ENCODE data around the gene ELAVL3.
A peak's percentile ranks its signal among the peaks of the same experiment; 100 is the strongest.

The ELAVL3 gene

DNA sequence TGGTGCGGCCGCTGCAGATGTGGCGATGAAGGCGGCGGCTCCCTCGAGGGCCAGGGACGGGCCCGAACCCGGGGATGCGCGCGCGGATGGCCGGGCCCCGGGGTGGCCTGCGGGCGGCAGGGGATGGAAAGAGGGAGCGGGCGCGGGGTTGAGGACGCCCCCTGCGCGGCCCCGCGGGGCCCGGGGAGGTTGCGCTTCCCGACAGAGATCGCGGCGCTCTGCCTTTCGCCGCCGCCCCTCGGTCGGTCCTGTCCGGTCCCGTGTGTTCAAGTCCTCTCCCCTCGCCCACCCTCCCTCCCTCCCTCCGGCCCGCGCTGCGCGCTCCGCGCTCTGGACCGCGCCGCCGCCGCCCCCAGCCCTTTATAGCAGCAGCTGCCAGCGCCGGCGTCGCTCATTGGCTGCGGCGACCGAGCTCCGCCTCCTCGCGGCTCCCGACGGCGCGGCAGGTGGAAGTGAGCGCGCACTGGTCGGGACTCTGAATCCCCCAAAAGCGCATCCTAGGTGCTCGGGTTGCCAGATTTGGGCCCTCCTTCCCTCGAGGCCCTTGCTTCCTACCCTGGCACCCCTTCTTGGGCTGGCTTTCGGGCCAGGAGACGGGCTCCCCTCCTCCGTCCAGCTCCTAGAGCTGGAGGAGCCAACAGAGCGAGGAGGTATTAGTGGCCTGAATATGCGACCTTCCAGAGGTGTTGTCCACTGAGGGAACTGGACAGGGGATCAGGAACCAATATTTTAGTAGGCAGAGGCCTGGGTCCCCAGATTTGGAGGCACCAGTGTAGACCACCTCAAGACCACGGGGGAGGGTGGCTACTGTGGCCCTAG lies at the start of gene ELAVL3:
ELAVL3 (minus strand) TSS at position 332 of the 819 bp plus-strand sequence. CDS start 438 bp downstream, outside the sequence.
- DNase-seq: peak; percentile 68

DNA sequence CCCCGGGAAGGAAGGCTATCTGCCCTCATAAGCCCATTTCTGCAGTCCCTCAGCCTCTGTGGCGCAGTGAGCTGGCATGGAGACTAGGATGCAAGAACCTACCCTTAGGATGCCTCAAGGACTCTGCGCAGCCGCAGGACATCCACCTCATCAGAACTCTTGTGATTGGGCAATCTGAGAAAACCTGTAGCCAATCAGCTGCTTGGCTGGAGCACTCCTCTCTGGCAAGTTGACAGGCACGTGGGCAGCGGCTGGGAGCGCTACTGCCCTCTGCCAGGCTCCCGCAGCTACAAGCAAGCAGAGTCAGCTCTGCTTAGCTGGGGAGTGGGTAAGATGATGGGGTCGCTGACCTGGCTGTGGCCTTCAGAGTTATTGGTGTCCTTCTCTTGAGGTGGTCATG lies 49.6 kb upstream of the ELAVL3 start:
- DNase-seq: no peak

DNA sequence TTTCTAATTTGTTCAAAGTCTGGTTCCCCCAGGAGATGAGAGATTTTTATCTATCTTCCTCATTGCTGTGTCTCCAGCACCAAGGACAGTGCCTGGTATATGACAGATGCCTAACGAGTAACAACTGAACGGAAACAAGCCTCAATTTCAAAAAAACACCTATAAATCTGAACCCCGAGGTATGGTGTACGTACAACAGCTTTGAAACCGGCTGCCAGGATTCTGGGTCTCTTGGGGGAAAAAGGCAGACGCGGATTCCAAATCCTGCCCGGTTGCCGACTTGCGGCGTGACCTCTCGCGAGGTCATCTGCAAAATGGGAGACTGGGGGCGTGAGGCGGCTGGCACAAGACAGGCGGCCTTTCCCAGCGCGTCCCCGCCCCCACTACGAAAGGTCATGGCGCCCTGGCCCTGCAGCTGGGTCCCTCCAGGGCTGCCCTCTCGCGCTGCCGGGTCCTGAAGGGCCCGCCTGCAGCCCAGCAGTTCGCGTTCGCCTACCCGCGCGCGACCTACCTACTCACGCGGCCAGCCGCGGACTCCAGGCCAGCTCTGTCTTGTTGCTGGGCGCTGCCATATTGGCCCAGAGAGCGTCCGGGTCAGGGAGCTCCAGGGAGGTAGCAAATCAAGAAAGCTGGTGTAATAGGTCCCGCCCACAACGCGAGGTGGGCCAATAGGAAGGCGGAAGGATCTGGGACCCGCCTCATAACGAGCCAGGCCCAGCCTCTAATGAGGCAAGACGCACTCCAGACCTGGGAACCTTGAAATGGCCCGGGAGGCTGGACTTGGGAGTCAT lies 47.9 kb upstream of the ELAVL3 start, which contains the start of gene ECSIT:
ECSIT (minus strand) TSS at position 584 of the 791 bp plus-strand sequence. CDS start 9,964 bp downstream, outside the sequence.
- DNase-seq: peak; percentile 98

DNA sequence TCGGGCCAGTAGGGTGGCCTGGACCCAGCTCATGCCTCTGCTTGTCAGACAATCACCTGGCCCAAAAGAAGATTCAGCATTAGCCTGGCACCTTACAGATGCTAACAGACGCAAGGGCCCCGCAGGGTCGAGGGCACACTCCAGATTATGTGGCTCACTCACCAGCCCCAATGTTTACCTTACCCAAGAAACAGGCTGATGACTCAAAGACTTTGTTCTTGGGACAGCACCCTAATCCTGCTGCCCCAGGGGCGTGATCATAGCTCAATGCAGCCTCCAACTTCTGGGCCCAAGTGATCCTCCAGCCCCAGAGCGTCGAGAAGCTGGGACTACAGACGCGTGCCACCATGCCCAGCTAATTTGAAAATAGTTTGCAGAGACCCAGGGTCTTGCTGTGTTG lies 38.3 kb upstream of the ELAVL3 start:
- DNase-seq: no peak

DNA sequence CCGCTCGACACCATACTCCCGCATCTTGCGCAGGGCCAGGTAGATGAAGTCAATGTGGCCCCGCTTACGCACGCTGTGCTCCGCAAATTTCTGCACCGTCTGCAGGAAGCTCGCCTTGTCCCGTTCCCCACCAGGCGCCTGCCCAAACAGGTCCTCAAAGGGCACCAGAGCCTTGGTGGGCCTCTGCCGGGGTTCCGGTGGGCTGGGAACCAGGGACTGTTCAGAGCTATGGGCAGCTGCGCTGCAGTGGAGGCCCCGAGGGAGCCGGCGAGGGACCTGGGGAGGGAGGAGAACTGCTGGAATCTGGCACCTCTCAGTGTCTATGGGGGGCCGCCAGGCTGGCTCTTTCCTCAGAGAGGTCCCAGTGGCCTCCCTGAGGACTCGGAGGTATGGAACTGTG lies 33.1 kb upstream of the ELAVL3 start:
- no peak for DNase-seq

DNA sequence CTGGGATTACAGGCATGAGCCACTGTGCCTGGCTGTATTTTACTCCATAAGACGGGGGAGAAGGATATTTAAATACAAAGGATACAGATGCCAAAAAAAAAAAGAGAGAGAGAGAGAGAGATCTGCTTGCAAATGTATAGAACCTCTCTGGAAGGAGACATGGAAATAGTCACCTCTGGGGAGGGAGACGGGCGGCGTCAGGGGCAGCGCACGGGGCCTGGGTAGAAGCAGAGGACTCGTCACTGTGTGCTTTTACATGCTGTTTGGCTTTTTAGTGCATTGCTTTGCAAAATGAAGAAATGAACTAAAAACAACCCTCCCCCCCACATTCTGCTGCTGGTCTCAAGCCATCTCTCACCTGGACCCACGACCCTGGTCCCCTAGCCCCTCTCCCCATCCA lies 29.6 kb upstream of the ELAVL3 start:
- no peak for DNase-seq

DNA sequence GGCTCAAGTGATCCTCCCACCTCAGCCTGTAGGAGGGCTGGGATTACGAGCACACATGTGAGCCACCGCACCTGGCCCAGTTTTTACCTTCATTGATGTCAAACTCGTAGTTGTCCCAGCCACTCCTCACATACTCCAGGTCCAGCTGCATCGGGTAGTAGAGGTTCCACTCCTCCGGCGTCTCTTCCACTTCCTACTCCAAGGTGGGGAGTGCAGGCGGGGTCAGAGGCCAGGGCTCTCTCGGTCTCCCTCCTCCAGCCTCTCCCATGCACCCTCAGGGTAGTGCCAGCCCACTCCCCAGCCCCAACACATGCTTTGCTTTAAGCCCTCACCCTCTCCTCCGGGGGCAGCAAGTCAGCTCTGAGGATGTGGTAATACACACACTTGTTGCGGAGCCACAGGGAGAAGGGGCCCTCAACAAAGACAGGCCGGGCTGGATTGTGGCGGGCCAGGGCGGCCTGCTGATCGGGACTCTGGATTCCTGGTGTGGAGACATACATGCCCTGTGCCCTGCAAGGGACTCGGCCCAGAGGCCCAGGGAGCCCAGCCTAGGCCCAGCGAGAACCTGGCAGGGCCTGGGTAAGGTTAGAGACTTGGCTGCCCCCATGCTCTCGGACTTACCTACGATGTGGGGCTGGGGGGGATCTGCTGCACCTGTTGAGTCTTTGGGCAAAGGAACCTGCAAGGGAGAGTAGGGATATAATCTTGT lies 26.7 kb upstream of the ELAVL3 start:
- no peak for DNase-seq

DNA sequence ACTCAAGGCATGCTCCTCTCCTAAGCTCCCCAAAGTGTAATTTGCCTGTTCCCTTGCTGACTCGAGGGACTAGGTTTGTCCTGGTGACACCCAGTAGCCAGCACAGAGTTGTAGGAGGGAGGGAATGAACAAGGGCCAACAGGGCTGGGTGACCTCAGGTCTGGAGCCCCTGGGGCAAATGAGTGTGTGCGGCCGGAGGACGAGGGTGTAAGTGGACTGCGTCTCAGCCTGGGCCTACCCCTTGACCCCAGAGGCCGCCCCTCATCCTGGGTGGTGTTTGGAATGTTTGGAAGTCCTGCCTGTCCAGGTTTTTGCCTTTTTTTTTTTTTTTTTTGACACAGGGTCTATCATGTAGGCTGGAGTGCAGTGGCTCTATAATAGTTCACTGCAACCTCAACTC lies 26.1 kb upstream of the ELAVL3 start:
- DNase-seq: no peak

DNA sequence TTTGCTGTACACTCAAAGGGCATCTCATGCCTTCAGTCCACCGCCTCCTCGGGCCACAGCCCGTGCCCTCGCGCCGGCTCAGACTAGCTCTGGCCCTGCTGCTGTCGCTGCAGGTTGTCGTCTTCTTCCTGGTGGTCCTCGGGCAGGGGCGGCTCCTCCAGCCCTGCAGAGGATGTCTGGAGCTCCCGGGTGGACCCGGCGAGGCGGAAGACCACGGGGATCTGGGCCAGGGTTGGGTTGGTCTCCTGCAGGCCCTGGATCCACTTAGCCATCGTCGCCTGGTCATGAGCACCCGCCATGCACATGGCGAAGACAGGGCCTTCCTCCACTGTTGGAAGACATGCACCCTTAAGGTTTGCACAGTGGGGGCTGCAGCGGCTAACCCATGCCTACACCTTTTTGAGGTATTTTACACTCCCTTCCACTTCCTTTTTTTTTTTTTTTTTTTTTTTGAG lies 25.3 kb upstream of the ELAVL3 start:
- no peak for DNase-seq

DNA sequence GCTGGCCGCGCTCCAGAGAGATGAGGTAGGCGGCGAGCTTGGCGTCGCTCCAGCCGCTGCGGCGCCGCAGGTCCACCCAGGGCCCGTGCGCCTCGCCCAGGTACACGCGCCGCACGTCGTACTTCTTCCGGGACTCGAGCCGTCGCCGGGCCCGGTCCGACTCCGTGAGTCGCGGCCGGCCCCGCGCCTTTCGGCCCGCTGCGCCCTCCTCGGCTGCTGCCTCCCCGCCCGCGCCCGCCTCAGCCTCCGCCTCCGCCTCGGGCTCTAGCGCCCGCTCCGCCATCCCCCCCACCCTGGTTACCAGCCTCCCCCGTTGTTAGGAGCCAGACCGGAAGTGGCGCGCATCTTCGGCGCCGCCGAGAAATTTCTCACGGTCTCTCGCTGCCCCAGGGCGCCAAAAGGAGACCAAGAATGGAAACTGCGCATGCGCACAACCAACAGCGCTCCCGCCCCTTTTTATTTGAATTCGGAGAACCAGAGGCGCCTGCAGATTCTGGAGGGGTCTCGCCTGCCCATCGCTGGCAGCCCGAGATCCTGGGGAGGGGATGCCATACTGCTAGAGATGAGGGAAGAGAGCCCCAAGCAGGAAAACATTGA lies 24.8 kb upstream of the ELAVL3 start, which contains the start of gene ZNF653:
ZNF653 (minus strand) TSS at position 336 of the 597 bp plus-strand sequence; CDS start at position 283, 53 bp downstream.
- peak; percentile 95 for DNase-seq

DNA sequence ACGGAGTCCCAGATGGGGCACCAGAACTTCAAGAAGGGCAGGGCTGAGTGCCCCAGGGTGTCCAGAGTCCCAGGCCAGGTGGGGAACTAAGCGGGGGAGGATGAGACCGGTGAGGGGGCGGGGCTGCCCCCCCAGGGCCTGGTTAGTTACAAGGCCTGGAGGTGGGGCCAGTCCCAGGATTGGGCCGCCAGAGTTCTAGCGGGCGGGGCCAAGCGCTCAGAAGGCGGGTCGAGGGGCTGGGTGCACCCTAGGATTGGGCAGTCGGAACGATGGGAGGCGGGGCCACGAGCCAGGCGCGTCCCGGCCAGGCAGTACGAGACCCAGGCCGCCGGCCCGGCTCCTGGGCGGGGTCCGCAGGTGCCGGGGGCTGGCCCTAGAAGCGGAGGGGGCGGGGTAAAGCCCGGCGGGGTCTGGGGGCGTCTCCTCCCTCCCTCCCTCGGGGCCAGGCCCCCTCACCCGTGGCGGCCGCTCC lies 24.2 kb upstream of the ELAVL3 start:
- peak; percentile 97 for DNase-seq

DNA sequence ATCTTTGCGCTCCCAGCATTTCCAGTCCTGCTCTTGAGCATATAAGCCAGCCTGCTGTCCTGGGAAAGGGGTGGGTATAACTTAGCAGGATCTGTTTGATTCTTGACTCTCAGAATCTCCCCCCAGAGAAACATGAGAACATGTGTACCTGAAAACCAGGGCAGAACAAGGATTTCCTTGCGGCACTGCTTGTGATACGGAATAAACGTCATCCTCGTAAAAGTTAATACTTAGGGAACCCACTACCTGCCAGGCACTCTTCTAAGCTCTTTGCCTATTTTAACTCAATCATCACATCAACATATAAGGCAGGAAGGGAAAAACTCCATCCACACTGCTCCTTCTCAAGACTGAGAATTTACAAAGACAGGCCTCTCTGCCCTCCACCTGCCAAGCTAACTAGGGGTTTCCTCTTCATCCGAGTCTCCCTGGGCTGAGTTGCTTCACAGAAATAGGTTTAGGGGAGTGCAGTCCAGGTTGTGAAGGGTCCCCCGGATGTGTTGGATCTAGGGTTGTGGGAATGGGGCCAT lies 23.7 kb upstream of the ELAVL3 start:
- no peak for DNase-seq

DNA sequence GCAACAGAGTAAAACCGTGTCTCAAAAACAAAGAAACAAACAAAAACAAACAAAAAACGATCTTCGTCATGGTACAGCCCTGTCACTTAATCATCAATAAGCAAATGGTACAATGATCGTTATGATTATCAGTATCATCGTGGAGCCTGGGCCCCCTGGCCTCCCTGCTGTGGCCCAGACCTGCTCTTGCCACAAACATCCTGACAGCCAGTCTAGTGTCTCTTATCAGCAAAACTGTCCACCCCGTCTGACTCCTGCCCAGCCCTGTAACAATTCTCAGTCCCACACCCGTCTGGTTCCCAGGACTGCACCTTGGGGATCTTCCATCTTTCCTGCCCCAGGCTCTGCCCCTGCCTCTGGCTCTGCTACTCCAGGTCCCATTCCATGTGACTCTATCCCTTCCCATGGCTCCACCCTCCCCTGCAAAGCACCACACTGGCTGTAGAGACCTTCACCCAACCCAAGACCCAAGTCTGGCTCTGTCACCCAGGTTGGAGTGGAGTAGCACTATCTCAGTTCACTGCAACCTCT lies 19.1 kb upstream of the ELAVL3 start:
- DNase-seq: no peak

DNA sequence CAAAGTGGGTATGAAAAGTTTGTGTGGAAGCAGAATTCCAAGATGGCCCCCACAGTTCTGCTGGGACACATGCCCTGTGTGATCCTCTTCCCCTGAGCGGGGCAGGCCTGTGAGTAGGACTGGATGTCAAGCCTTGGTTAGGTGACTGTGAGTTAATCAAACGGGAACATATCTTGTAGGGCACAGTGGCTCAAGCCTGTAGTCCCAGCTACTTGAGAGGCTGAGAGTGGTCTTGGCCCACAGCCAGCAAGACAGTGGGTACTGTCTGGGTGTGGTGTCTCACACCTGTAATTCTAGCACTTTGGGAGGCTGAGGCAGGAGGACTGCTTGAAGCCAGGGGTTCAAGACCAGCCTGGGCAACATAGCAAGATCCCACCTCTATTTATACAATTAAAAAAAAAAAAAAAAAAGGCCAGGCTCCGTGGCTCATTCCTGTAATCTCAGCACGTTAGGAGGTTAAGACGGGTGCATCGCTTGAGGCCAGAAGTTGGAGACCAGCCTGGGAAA lies 18.4 kb upstream of the ELAVL3 start:
- no peak for DNase-seq

DNA sequence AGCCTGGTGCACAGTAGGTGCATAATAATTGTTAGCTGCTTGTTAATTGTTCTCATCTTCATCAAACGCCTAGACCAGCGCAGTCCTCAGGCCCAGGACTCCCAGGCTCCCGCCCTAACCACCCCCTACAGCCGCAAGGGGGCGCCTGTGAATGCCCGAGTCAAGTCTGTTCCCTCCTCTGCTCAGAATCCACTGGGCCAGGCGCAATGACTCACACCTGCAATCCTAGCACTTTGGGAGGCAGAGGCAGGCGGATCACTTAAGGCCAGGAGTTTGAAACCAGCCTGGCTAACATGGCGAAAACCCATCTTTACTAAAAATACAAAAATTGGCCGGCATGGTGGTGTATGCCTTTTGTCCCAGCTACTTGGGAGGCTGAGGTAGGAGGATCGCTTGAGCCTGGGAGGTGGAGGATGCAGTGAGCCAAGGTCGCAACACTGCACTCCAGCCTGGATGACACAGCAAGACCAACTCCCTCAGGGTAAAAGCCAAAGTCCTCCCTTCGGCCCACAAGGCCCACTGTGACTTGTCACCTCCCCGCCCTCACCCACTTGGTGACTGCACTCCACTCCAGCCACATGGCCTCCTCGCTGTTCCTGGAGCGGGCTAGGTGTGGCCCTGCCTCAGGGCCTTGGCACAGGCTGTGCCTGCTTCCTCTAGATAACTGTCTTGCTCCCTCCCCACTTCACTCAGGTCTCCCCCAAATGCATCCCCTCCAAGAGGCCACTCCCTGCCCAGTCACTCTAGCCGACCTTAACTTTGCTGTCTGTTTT lies 15.7 kb upstream of the ELAVL3 start:
- no peak for DNase-seq

DNA sequence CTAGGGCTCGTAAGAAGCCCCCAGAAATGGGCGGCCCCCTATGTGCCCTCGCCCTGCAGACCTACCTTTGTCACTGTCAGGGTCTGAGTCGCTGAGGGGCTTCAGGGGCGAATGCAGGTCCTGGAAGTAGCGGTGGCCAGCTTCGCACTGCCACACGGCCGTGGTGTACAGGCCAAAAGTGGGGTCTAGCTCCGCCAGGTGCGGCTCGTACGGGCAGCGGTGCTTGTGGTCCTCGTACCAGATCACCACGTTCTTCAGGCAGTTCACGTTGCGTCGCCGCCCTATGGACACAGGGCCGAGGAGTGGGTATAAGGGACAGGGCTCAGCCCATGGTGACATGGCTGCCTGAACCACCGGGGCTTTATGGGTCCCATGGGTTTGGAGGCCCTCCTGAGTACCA lies 15.0 kb upstream of the ELAVL3 start:
- DNase-seq: no peak

DNA sequence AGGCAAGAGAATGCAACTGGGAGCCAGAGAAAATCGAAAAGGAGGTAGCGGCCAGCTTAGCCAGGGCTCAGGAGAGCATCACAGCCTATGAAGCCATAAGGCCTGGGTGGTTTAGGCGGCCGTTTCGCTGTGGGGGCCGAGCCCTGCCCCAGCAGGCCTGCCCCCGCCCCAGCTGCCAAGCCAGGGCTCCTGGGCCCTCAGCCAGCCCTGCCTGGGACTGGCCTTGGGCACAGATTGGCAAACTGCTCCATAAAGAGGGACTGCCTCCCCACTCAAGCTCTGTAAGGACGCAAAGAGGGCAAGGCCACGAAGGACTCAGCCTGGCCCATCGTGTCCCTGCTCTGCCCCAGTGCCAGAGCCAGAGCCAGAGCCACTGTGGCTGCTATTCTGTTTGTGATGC lies 14.6 kb upstream of the ELAVL3 start:
- no peak for DNase-seq

DNA sequence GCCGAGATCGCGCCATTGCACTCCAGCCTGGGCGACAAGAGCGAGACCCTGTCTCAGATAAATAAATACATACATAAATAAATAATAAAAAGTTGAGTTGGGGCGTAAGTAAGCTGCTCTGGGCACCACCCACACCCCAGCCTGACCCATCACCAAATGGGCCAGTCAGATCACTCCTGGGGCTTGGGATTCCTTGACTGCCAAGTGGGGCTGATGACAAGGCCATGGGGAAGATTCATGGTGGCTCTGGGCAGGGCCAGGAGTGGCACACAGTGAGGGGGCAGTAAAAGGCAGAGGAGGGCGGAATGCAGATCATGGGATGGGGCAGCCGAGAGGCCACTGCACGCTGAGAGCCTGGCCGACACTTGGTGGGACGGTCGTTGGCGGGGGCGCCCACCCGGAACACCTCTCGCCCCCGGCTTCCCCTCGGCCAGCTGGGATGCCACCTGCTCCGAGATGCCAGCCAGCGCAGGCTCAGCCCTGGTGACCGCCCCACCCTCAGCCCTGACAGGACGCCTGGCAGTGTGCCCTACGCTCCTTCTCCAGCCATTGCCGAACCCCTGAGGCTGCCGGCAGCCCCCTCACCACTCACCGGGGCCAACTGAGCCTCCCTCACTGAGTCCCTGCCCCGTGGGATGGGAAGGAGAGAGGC lies 13.9 kb upstream of the ELAVL3 start:
- no peak for DNase-seq

DNA sequence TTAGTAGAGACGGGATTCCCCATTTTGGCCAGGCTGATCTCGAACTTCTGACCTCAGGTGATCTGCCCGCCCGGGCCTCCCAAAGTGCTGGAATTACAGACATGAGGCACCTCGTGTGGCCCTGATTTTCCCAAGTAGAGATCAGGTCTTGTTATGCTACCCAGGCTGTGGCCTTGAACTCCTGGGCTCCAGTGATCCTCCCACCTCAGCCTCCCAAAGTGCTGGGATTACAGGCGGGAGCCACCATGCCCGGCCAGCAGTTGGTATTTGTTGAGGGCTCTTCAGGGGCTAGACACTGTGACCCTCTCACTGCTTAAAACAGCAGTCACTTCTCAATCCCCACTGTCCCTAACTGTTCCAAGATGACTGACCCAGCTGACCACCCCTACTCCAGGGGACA lies 8.5 kb upstream of the ELAVL3 start:
- DNase-seq: no peak

Measured in NCI-H1105 (cell line).